ENCODE results near the gene GPR15LG.

DNA sequence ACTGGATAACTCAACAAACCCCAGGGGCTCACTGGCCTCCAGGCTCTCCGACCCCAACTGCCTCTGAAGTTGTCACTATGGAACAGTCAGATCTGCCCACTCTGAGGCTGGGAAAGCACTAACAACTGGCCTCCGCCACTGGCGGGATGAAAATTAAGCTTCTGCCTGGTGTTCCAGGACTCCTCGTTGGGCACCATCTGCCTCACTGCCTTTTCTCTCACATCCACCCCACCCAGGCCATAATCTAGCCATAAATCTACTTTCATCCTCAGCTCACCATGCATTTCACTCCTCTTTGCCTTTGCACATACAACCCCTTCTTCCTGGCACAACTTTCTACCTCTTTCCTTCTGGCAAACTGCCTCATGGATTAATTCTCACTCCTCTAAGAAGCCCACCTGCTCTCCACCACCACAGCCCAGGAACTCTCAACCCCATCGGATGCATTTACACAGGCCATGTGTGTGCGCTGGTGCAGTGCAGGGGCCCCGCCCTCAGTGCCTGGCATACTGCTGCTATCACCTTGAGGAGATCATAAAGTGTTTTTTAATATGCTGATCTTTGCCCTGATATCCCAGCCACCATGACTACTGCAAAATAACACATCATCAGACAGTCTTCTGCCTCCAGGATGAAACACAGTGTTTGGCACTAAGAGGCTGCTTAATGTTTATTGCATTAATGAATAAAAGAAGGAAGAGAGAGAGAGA lies 24.8 kb downstream of the GPR15LG start:
- TF ChIP-seq, protein P1, sequence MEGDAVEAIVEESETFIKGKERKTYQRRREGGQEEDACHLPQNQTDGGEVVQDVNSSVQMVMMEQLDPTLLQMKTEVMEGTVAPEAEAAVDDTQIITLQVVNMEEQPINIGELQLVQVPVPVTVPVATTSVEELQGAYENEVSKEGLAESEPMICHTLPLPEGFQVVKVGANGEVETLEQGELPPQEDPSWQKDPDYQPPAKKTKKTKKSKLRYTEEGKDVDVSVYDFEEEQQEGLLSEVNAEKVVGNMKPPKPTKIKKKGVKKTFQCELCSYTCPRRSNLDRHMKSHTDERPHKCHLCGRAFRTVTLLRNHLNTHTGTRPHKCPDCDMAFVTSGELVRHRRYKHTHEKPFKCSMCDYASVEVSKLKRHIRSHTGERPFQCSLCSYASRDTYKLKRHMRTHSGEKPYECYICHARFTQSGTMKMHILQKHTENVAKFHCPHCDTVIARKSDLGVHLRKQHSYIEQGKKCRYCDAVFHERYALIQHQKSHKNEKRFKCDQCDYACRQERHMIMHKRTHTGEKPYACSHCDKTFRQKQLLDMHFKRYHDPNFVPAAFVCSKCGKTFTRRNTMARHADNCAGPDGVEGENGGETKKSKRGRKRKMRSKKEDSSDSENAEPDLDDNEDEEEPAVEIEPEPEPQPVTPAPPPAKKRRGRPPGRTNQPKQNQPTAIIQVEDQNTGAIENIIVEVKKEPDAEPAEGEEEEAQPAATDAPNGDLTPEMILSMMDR (IDR thresholded peaks at IDR 0.05; ENCODE audit: poor library complexity) = no peak
- TF ChIP-seq EZH2phosphoT487 (IDR thresholded peaks at IDR 0.05; ENCODE audit: low read depth, severe bottlenecking, unreplicated experiment) = no peak
